Measurements from ENCODE around the gene UPK3BL1.
"Not testable (repeated sequence)": the region's sequence is repeated elsewhere in the genome, so short reads cannot be mapped to it uniquely, and the experiment has no call there.

UPK3BL1 gene

GRCh38 chr7:102642691-102643090 lies at the start of gene UPK3BL1:
Gene UPK3BL1, minus strand, starts transcription at chr7:102642791. Its CDS starts 50 bp downstream, at chr7:102642741.
- H3K4me3 ChIP-seq (ENCODE audit: control insufficient read depth, low read depth, low read length); DNase-seq (ENCODE audit: low read depth): not testable (repeated sequence)

GRCh38 chr7:102690602-102691001 lies 48.0 kb upstream of the UPK3BL1 start:
- H3K4me3 ChIP-seq (ENCODE audit: control insufficient read depth, low read depth, low read length); DNase-seq (ENCODE audit: low read depth): not testable (repeated sequence)

GRCh38 chr7:102689436-102690282 lies 47.1 kb upstream of the UPK3BL1 start:
- not testable (repeated sequence) for DNase-seq (ENCODE audit: low read depth); H3K4me3 ChIP-seq (ENCODE audit: control insufficient read depth, low read depth, low read length)

- not testable (repeated sequence) for DNase-seq (ENCODE audit: low read depth); H3K4me3 ChIP-seq (ENCODE audit: control insufficient read depth, low read depth, low read length)
Observed at GRCh38 chr7:102688299-102689036, 45.9 kb upstream of the UPK3BL1 start.

GRCh38 chr7:102682560-102682959 lies 40.0 kb upstream of the UPK3BL1 start:
- not testable (repeated sequence) for DNase-seq (ENCODE audit: low read depth); H3K4me3 ChIP-seq (ENCODE audit: control insufficient read depth, low read depth, low read length)

GRCh38 chr7:102680780-102681179 lies 38.2 kb upstream of the UPK3BL1 start:
- DNase-seq (ENCODE audit: low read depth); H3K4me3 ChIP-seq (ENCODE audit: control insufficient read depth, low read depth, low read length): not testable (repeated sequence)

GRCh38 chr7:102675545-102675944 lies 33.0 kb upstream of the UPK3BL1 start:
- H3K4me3 ChIP-seq (ENCODE audit: control insufficient read depth, low read depth, low read length) = not testable (repeated sequence)

GRCh38 chr7:102673447-102674067 lies 31.0 kb upstream of the UPK3BL1 start:
- DNase-seq (ENCODE audit: low read depth); H3K4me3 ChIP-seq (ENCODE audit: control insufficient read depth, low read depth, low read length): not testable (repeated sequence)

More at GRCh38 chr7:102675545-102675944, 33.0 kb upstream of the UPK3BL1 start:
- not testable (repeated sequence) for DNase-seq (ENCODE audit: low read depth)

GRCh38 chr7:102671956-102672307 lies 29.3 kb upstream of the UPK3BL1 start:
- not testable (repeated sequence) for DNase-seq (ENCODE audit: low read depth); H3K4me3 ChIP-seq (ENCODE audit: control insufficient read depth, low read depth, low read length)

GRCh38 chr7:102671166-102671955 lies 28.8 kb upstream of the UPK3BL1 start, which contains the start of gene POLR2J2:
Gene POLR2J2, minus strand, starts transcription at chr7:102671663. Its CDS starts 62 bp downstream, at chr7:102671601.
- H3K4me3 ChIP-seq (ENCODE audit: control insufficient read depth, low read depth, low read length) = peak within 1 kb of the TSS; percentile 56
- peak; percentile 84 for DNase-seq (ENCODE audit: low read depth)

- not testable (repeated sequence) for DNase-seq (ENCODE audit: low read depth); H3K4me3 ChIP-seq (ENCODE audit: control insufficient read depth, low read depth, low read length)
Observed at GRCh38 chr7:102667523-102667922, 24.9 kb upstream of the UPK3BL1 start.

GRCh38 chr7:102666850-102667249 lies 24.3 kb upstream of the UPK3BL1 start:
- not testable (repeated sequence) for DNase-seq (ENCODE audit: low read depth); H3K4me3 ChIP-seq (ENCODE audit: control insufficient read depth, low read depth, low read length)

- H3K4me3 ChIP-seq (ENCODE audit: control insufficient read depth, low read depth, low read length); DNase-seq (ENCODE audit: low read depth): not testable (repeated sequence)
Observed at GRCh38 chr7:102664765-102665164, 22.2 kb upstream of the UPK3BL1 start.

GRCh38 chr7:102649924-102650323 lies 7.3 kb upstream of the UPK3BL1 start, which contains the start of gene SPDYE2B:
Gene SPDYE2B, plus strand, starts transcription at chr7:102650319. Its CDS starts 2,030 bp downstream, at chr7:102652349.
- not testable (repeated sequence) for H3K4me3 ChIP-seq (ENCODE audit: control insufficient read depth, low read depth, low read length); DNase-seq (ENCODE audit: low read depth)

GRCh38 chr7:102647813-102648212 lies 5.2 kb upstream of the UPK3BL1 start:
- H3K4me3 ChIP-seq (ENCODE audit: control insufficient read depth, low read depth, low read length); DNase-seq (ENCODE audit: low read depth): not testable (repeated sequence)

GRCh38 chr7:102643404-102643803 lies 813 bp upstream of the UPK3BL1 start:
- H3K4me3 ChIP-seq (ENCODE audit: control insufficient read depth, low read depth, low read length); DNase-seq (ENCODE audit: low read depth): not testable (repeated sequence)

- DNase-seq (ENCODE audit: low read depth); H3K4me3 ChIP-seq (ENCODE audit: control insufficient read depth, low read depth, low read length): not testable (repeated sequence)
Observed at GRCh38 chr7:102638848-102639247, 3.7 kb downstream of the UPK3BL1 start.

GRCh38 chr7:102636956-102637355 lies 5.6 kb downstream of the UPK3BL1 start:
- not testable (repeated sequence) for H3K4me3 ChIP-seq (ENCODE audit: control insufficient read depth, low read depth, low read length); DNase-seq (ENCODE audit: low read depth)
